Measurements from ENCODE around the gene CALML5. TPM values are rescaled to one million over a fixed set of nuclear protein-coding genes. Genes with fewer than 3 reads are reported as not detected.
A peak's percentile ranks its signal among the peaks of the same experiment; 100 is the strongest.

The CALML5 gene
- total and polyA plus RNA-seq, 9 of the 15 experiments (the other 6 are each of a cell fraction or from before 2014, with no cell fraction given): not detected

GRCh38 chr10:5488272-5489161 is 10.9 kb downstream of the CALML5 start (continued):
- no peak for TF ChIP-seq CBFB (CRISPR knock-in tag; IDR thresholded peaks at IDR 0.05)
- TF ChIP-seq NR2C2 (CRISPR knock-in tag; IDR thresholded peaks at IDR 0.05): no peak
- peak; percentile 85 for TF ChIP-seq NR2C2 (tag; IDR thresholded peaks at IDR 0.05)
- no peak for TF ChIP-seq MCM2 (IDR thresholded peaks at IDR 0.05; ENCODE audit: low read depth)
- no peak for TF ChIP-seq ZBTB1 (CRISPR knock-in tag; IDR thresholded peaks at IDR 0.05; ENCODE audit: borderline replicate concordance, low read depth)

GRCh38 chr10:5486853-5487235 is 12.5 kb downstream of the CALML5 start:
- ChIA-PET CTCF (ENCODE audit: low intra/inter-chr PET ratio) (no interaction called here), POLR2A (interaction anchor here (0.9 to 1.6 kb wide), 4 partner anchors 8 to 44 kb away, joined by 3 to 5 read pairs (median 4); no protein-coding TSS in a partner anchor)
- no peaks in the 10 kb centered on the region for H4K20me1 ChIP-seq (replicated peaks; ENCODE audit: control insufficient read depth, insufficient read depth, low read length)
- H3K27me3 ChIP-seq (ENCODE audit: control insufficient read depth in 2 of 2, insufficient read depth in 2 of 2, low read length in 2 of 2): no peaks in the 10 kb centered on the region
- peak; percentile 76 for ATAC-seq
- H3K9me3 ChIP-seq (replicated peaks; ENCODE audit: control insufficient read depth, insufficient read depth, low read depth, low read length): no peaks in the 10 kb centered on the region
- 0% methylated on average over 9 of the region's 9 CpGs for WGBS (ENCODE audit: insufficient coverage, low coverage, missing lambda C conversion rate)
- H3K79me2 ChIP-seq (ENCODE audit: control insufficient read depth, insufficient read depth, low read length): peaks cover 64% of the 10 kb centered on the region
- TSS peak; percentile 39 for BruUV-seq (replicated peaks)
- peak overlapping the region; percentile 43 for H3K4me3 ChIP-seq
- intact Hi-C loops (cut with micrococcal nuclease): no loop called here
- peak overlapping the region; percentile 79 to 96 for H3K9ac ChIP-seq (ENCODE audit: insufficient read depth in 1 of 2, low read depth in 2 of 2, low read length in 2 of 2)
- FAIRE-seq: peak; percentile 61
- H2AFZ ChIP-seq (ENCODE audit: low read depth, low read length): peak overlapping the region; percentile 87
- H3K4me2 ChIP-seq (ENCODE audit: insufficient read depth, low read length): peak overlapping the region; percentile 93
- H3K9me1 ChIP-seq (ENCODE audit: control insufficient read depth, insufficient read depth, low read length): no peaks in the 10 kb centered on the region
- DNase-seq (ENCODE audit: extremely low read depth in 1 of 4, low spot score in 3 of 4): peak; percentile 49 to 75 (median 58)
- in situ Hi-C loops (cut with MboI): no loop called here
- H3K27ac ChIP-seq (ENCODE audit: extremely low read depth, low read depth, low read length): peak overlapping the region; percentile 82
- peaks cover 32 to 55% of the 10 kb centered on the region in 2 experiments; a peak in 4 of 5 replicates for H3K4me1 ChIP-seq (replicated peaks in 1 of 2; ENCODE audit: control insufficient read depth in 2 of 2, insufficient read depth in 2 of 2, low read length in 2 of 2)
- H3K36me3 ChIP-seq (ENCODE audit: control insufficient read depth, insufficient read depth, low read length): peaks cover 22% of the 10 kb centered on the region
- no peak for TF ChIP-seq EHMT2 (IDR thresholded peaks at IDR 0.05)
- no peak for TF ChIP-seq PTBP1 (IDR thresholded peaks at IDR 0.05; ENCODE audit: low read depth, low read length)
- TF ChIP-seq JUND (IDR thresholded peaks at IDR 0.05; ENCODE audit: borderline replicate concordance, low read depth, low read length): no peak
- TF ChIP-seq JUND (tag; IDR thresholded peaks at IDR 0.05; ENCODE audit: borderline replicate concordance, low read depth, low read length): no peak
- peak; percentile 38 for TF ChIP-seq ZFP36 (IDR thresholded peaks at IDR 0.05; ENCODE audit: low read depth, low read length, partially characterized antibody)
- 0 out of 2 replicates have a peak, but pooled peaks have one; percentile 24 for TF ChIP-seq THRB (CRISPR knock-in tag; conservative IDR thresholded peaks at IDR 0.05)
- TF ChIP-seq ARID1B (IDR thresholded peaks at IDR 0.05): no peak
- no peak for TF ChIP-seq ZNF277 (CRISPR knock-in tag; IDR thresholded peaks at IDR 0.05; ENCODE audit: borderline replicate concordance)
- TF ChIP-seq ZNF785 (CRISPR knock-in tag; IDR thresholded peaks at IDR 0.05): no peak
- no peak for TF ChIP-seq CHD2 (IDR thresholded peaks at IDR 0.05; ENCODE audit: low read depth, low read length)
- TF ChIP-seq HDGF (IDR thresholded peaks at IDR 0.05): peak; percentile 93; the same call in 1 of the 2 replicates
- no peak for TF ChIP-seq EGR1 (conservative IDR thresholded peaks at IDR 0.05)
- peak; percentile 21; the same call in 1 of the 2 replicates for TF ChIP-seq PHB2 (IDR thresholded peaks at IDR 0.05; ENCODE audit: low read depth)
- TF ChIP-seq SREBF1 (IDR thresholded peaks at IDR 0.05; ENCODE audit: borderline replicate concordance, low read depth, low read length): no peak
- peak; percentile 18 for TF ChIP-seq POLR2G (IDR thresholded peaks at IDR 0.05; ENCODE audit: low read depth, low read length)
- TF ChIP-seq ZNF212 (CRISPR knock-in tag; IDR thresholded peaks at IDR 0.05): no peak
